ENCODE measurements around the gene THEMIS.

The THEMIS gene

GRCh38 chr6:127768745-127769144, 132.1 kb downstream of the THEMIS start:
- Histone ChIP-seq H3K4me3 (no peak overlapping the region), H3K27ac (no peak overlapping the region)
- no peak for DNase-seq (ENCODE audit: low spot score)
- TF ChIP-seq, protein P1, sequence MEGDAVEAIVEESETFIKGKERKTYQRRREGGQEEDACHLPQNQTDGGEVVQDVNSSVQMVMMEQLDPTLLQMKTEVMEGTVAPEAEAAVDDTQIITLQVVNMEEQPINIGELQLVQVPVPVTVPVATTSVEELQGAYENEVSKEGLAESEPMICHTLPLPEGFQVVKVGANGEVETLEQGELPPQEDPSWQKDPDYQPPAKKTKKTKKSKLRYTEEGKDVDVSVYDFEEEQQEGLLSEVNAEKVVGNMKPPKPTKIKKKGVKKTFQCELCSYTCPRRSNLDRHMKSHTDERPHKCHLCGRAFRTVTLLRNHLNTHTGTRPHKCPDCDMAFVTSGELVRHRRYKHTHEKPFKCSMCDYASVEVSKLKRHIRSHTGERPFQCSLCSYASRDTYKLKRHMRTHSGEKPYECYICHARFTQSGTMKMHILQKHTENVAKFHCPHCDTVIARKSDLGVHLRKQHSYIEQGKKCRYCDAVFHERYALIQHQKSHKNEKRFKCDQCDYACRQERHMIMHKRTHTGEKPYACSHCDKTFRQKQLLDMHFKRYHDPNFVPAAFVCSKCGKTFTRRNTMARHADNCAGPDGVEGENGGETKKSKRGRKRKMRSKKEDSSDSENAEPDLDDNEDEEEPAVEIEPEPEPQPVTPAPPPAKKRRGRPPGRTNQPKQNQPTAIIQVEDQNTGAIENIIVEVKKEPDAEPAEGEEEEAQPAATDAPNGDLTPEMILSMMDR (IDR thresholded peaks at IDR 0.05), result no peak

DNA sequence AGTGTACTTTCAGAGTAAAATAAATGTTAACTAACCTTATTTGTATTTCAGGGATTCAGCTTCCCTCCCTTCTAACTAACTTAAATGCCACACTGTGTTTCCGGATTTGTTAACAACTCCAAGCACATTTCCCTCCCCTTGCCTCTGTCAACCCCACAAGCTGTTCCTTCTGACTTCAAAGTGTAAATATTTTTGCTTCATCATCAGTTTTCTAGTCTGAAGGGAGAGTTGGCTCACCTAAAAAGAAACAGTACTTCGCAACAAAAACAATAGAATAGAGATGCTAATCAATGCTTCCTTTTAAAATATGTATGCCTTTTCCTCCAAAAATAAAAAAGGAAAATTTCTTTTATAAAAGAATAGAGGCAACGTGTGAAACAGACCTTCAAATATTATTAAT, 132.6 kb downstream of the THEMIS start:
- Histone ChIP-seq H3K27ac (no peak overlapping the region), H3K4me3 (no peak overlapping the region)
- DNase-seq (ENCODE audit: low spot score), result no peak
- TF ChIP-seq, protein P1 (IDR thresholded peaks at IDR 0.05), result no peak

DNA sequence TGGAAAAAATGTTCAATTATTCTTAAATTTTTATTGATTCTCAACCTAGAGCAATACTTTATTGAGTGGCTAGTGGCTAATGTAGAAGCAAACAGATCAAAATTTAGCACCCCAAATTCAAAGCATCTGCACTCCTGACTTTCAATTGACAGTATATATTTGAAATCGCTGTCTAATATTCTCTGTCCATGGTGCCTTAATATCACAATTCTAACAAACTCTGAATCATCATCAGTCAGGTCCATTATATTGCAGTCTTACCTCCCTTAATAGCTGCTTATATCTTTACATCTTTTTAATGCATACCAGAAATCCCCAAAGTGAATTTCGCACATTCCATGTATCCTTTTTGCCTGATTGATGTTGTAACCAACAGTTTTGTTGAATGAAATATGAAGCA, 134.9 kb downstream of the THEMIS start:
- H3K4me3 ChIP-seq, result no peak overlapping the region
- DNase-seq (ENCODE audit: low spot score), result no peak
- H3K27ac ChIP-seq, result no peak overlapping the region
- TF ChIP-seq, protein P1 (IDR thresholded peaks at IDR 0.05), result no peak

- DNase-seq (ENCODE audit: low spot score), result no peak
- TF ChIP-seq, protein P1 (IDR thresholded peaks at IDR 0.05), result no peak
- Histone ChIP-seq H3K4me3 (no peak overlapping the region), H3K27ac (no peak overlapping the region)
These were observed 138.6 kb downstream of the THEMIS start for GRCh38 chr6:127762284-127762683.

GRCh38 chr6:127761084-127761483, 139.8 kb downstream of the THEMIS start:
- no peak overlapping the region for H3K27ac ChIP-seq
- TF ChIP-seq, protein P1 (IDR thresholded peaks at IDR 0.05), result no peak
- H3K4me3 ChIP-seq, result no peak overlapping the region
- DNase-seq (ENCODE audit: low spot score), result no peak

GRCh38 chr6:127749095-127749494, 151.8 kb downstream of the THEMIS start:
- H3K4me3 ChIP-seq, result no peak overlapping the region
- no peak for DNase-seq (ENCODE audit: low spot score)
- TF ChIP-seq, protein P1 (IDR thresholded peaks at IDR 0.05), result no peak
- no peak overlapping the region for H3K27ac ChIP-seq

DNA sequence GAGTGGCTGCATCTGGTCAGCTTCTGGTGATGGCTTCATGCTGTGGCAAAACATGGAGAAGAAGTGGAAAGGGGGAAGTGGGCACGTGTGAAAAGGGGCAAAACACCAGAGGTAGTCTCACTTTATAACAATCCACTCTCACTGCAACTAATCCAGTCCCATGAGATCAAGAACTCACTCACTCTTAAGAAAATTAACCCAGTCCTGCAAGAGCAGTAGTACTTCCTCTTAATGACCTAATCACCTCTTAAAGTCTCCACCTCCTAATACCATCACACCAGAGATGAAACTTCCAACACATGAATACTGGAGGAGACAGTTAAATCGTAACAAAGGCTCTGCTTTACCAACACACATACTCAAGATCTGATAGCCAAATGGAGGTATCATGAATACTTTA, 152.6 kb downstream of the THEMIS start:
- DNase-seq (ENCODE audit: low spot score), result no peak
- H3K4me3 ChIP-seq, result no peak overlapping the region
- TF ChIP-seq, protein P1 (IDR thresholded peaks at IDR 0.05), result no peak
- H3K27ac ChIP-seq, result no peak overlapping the region

All from coronary artery (tissue), 2 donors.